ENCODE data around the gene CUTC. TPM values are rescaled to one million over a fixed set of nuclear protein-coding genes. Genes with fewer than 3 reads are reported as not detected.

The CUTC gene
- total RNA-seq, 1 experiment from 2014 or later = 21.6 TPM

DNA sequence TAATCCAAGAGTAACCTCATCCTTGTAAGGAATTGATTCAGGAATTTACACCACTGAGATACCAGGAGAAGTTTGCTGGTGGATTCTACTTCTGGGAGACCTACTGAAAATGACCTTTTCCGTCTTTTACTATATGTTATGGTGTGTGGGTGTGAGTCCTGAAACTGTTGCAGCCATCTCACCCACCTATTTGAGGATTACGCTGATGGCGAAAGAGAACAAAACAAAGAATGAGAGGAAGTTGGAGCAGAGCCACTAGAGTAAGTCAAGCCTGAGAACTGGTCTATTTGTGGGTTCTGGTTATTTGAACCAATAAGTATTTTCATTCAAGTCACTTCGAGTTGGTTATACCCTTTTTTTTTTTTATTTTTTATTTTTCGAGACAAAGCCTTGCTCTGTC is 37.7 kb downstream of the CUTC start:
- TF ChIP-seq CTCF (conservative IDR thresholded peaks at IDR 0.05) = no peak
- H3K56ac ChIP-seq (ENCODE audit: insufficient read length, low read depth, low read length) = no peak overlapping the region
- no peaks in the 10 kb centered on the region for H3K36me3 Mint-ChIP-seq (ENCODE audit: insufficient read depth in 1 of 3, low read depth in 3 of 3)

More for the DNA sequence above, 37.7 kb downstream of the CUTC start:
- no peak overlapping the region for H2AFZ ChIP-seq (ENCODE audit: low read length)
- no peaks in the 10 kb centered on the region for H4K20me1 ChIP-seq (ENCODE audit: control insufficient read depth, insufficient read depth, insufficient read length)
- H4K8ac ChIP-seq (replicated peaks; ENCODE audit: insufficient read length, low read depth, low read length) = no peak overlapping the region
- no peak overlapping the region for H2BK12ac ChIP-seq (ENCODE audit: insufficient read length, low read depth, low read length)
- no peaks in the 10 kb centered on the region for H3K4me1 ChIP-seq (ENCODE audit: insufficient read depth, low read length)
- Mint-ChIP-seq H3K9me3 (no peaks in the 10 kb centered on the region), H3K27me3 (ENCODE audit: low read depth) (no peaks in the 10 kb centered on the region), H3K4me1 (no peaks in the 10 kb centered on the region), H3K4me3 (no peak overlapping the region), H3K27ac (no peak overlapping the region)
- no peaks in the 10 kb centered on the region for H3K27me3 ChIP-seq (ENCODE audit: insufficient read depth, low read length)
- H3K9ac ChIP-seq (ENCODE audit: extremely low read depth, insufficient read length, low read length) = no peak overlapping the region
- no peak overlapping the region for H3K4me2 ChIP-seq (ENCODE audit: insufficient read depth, insufficient read length, low read length)
- H2BK120ac ChIP-seq (ENCODE audit: low read depth, low read length, poor library complexity, severe bottlenecking) = no peak overlapping the region
- WGBS (ENCODE audit: extremely low coverage, insufficient read length, low lambda C conversion rate) = no CpG with 5 or more reads among the region's 5 CpGs
- no peaks in the 10 kb centered on the region for H3K23me2 ChIP-seq (ENCODE audit: insufficient read length, low read depth, low read length, poor library complexity, severe bottlenecking)
- no peak overlapping the region for H4K91ac ChIP-seq (ENCODE audit: insufficient read length, low read depth, low read length)
- no peak overlapping the region for H3T11ph ChIP-seq (ENCODE audit: low read length)
- no peaks in the 10 kb centered on the region for H3K79me2 ChIP-seq (ENCODE audit: insufficient read depth, low read length)
- no peak overlapping the region for H3K4ac ChIP-seq (ENCODE audit: low read depth, low read length)
- H3K27ac ChIP-seq (ENCODE audit: insufficient read length, low read depth, low read length) = no peak overlapping the region
- no peak overlapping the region for H3K14ac ChIP-seq (ENCODE audit: insufficient read depth, low read length)
- H3K9me3 ChIP-seq (ENCODE audit: control insufficient read depth, low read depth, low read length) = no peaks in the 10 kb centered on the region
- no peak overlapping the region for H2AK5ac ChIP-seq (ENCODE audit: insufficient read length, low read length)
- no peaks in the 10 kb centered on the region for H3K79me1 ChIP-seq (ENCODE audit: insufficient read depth, low read depth, low read length, poor library complexity, severe bottlenecking)
- no peak for DNase-seq
- no peak overlapping the region for H2BK5ac ChIP-seq (ENCODE audit: insufficient read length, low read length)
- no peak overlapping the region for H2BK20ac ChIP-seq (ENCODE audit: low read depth, low read length, poor library complexity, severe bottlenecking)
- no peak overlapping the region for H2BK15ac ChIP-seq (ENCODE audit: low read depth, low read length)
- no peak overlapping the region for H3K18ac ChIP-seq (ENCODE audit: insufficient read length, low read depth, low read length)
- no peak overlapping the region for H3K23ac ChIP-seq (ENCODE audit: insufficient read length, low read depth, low read length)
- H4K5ac ChIP-seq (ENCODE audit: insufficient read length, low read depth, low read length) = no peak overlapping the region

All from H9 (cell line).